Measurements from ENCODE around the gene CDH12.

DNA sequence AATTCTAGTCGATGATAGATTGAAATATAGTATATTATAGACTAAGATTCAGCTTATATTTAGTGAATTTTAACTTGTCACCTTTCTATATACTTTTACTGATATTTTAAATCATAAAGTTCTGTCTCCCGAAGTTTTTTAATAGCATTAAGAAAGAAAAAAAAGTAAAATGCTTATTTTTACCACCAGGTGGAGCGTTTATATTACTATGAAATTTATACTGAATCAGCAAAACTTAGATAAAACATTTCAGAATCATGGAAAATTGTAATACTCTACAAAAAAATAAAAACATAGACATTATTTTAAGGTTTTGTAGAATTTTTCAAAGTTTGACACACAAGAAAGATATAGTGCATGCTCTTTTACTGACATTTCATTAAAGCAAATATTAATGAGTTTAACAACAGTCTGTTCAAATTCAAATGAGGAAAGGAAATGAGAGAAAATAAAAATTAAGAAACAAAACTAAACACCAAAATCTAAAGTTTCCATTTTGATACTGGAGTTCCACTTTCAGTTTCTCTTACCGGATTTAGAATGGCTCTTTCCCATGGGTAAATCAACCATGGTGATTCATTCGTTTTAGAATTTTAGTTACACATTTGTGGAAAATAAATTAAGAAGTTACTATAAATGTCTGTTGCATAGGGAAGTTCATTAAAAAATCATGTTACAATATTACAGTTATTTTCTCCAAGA is 1035.3 kb downstream of the CDH12 start:
- TF ChIP-seq POLR2AphosphoS5 (IDR thresholded peaks at IDR 0.05; ENCODE audit: low read depth, low read length) (no peak), POLR2A (IDR thresholded peaks at IDR 0.05; ENCODE audit: low read depth, low read length) (no peak)

Data from GM12892 (cell line).